Measurements from ENCODE around the gene HMCN1.
"Not testable (repeated sequence)": the region's sequence is repeated elsewhere in the genome, so short reads cannot be mapped to it uniquely, and the experiment has no call there.

Gene HMCN1

GRCh38 chr1:186102547-186103148, 368.5 kb downstream of the HMCN1 start:
- no peak for DNase-seq

DNA sequence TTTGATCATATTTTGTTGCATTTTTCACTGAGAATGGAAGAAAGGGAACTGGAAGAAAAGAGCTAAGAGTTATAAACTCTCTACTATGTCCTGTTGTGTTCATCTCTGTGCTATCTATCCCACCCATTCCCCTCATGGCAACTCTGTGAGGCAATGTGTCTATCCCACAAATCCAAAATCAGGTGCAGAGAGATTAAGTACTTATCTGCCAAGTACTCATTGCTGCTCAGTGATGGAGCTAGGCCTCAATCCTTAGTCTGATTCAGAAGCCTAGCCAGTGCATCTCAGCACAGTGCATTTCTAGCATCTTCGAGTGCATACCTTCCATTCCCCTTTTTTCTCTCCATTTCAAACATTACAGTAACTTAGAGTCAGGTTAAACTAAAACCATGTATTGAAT, 370.3 kb downstream of the HMCN1 start:
- DNase-seq = no peak

- DNase-seq = no peak
Measured at GRCh38 chr1:186112280-186112679, 378.1 kb downstream of the HMCN1 start.

DNA sequence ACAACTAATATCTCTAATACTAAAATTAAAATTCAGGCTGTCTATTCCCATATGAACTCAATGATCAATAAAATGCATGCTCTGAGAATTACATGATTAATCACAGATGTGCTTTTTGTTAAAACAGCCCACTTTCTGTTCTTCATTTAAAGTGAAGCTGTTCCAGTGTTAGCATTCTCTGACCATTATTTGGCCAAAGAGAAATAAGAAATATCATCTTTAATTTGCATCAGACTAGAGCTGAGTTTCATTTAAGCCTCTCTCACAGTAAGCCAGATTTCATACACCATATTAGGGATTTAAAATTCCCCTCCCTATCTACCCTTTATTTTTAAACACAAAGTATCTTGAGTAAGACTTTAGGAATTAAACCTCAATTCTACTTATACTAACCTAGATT, 379.3 kb downstream of the HMCN1 start:
- DNase-seq = no peak

- DNase-seq = no peak
Measured at GRCh38 chr1:186118724-186119123, 384.5 kb downstream of the HMCN1 start.

DNA sequence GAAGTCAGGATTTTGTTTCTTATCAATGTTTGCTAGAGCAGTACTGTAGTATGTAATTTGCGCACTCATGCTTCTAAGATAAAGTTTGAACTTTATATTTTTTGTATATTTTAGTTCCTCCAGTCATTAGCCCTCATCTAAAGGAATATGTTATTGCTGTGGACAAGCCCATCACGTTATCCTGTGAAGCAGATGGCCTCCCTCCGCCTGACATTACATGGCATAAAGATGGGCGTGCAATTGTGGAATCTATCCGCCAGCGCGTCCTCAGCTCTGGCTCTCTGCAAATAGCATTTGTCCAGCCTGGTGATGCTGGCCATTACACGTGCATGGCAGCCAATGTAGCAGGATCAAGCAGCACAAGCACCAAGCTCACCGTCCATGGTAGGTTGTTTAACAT, 388.6 kb downstream of the HMCN1 start:
- no peak for DNase-seq

DNA sequence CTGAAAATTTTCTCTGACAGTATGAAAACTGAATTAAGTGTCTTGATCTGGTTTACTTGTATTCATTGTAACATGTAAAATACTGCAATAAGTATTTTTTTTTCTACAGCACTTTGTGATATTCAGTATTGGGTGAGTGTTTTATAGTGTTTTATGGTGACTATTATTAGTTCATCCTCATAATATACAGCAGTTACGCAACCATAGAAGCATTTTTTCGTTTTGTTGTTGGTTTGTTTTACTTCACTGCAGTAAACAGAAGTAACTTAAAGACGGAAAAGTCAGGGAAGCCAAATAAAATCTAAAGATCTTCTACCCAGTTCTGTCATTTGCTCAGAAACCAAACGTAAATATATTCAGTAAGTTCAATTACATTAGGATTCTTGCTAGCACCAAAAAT, 390.8 kb downstream of the HMCN1 start:
- DNase-seq = no peak

DNA sequence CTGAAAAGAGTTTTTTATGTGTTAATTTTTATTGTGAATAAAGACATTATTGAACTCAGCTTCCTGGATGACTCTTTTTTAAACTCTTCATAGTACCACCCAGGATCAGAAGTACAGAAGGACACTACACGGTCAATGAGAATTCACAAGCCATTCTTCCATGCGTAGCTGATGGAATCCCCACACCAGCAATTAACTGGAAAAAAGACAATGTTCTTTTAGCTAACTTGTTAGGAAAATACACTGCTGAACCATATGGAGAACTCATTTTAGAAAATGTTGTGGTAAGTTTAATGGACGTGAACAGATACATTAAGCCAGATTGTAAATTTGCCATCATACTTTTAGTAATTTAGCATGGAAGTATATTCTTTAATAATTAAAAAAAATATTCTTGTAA, 391.3 kb downstream of the HMCN1 start:
- DNase-seq = no peak

DNA sequence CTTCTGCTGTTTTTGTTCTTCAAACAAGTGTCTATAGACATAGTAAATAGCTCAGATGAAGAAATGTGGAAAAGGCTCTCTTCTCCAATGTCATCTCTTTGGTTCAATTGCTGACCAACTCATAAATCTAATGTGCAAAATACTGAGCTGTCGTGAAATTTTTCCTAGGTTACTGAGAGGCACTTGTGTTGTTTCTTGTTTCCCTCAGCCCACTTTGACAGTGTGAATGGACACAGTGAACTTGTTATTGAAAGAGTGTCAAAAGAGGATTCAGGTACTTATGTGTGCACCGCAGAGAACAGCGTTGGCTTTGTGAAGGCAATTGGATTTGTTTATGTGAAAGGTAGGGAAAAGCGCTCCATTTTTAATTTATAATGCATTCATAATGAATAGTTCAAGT, 395.6 kb downstream of the HMCN1 start:
- no peak for DNase-seq

- no peak for DNase-seq
Measured at GRCh38 chr1:186139115-186139514, 404.9 kb downstream of the HMCN1 start.

- no peak for DNase-seq
Measured at GRCh38 chr1:186139701-186140100, 405.5 kb downstream of the HMCN1 start.

DNA sequence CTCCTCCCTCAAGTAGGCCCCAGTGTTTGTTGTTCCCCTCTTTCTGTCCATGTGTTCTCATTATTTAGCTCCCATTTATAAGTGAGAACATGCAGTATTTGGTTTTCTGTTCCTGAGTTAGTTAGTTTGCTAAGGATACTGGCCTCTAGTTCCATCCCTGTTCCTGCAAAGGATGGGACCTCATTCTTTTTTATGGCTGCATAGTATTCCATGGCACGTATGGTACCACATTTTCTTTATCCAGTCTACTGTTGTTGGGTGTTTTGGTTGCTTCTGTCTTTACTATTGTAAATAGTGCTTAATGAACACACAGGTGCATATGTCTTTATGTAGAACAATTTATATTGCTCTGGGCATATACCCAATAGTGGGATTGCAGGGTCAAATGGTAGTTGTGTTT, 408.0 kb downstream of the HMCN1 start:
- no peak for DNase-seq

DNA sequence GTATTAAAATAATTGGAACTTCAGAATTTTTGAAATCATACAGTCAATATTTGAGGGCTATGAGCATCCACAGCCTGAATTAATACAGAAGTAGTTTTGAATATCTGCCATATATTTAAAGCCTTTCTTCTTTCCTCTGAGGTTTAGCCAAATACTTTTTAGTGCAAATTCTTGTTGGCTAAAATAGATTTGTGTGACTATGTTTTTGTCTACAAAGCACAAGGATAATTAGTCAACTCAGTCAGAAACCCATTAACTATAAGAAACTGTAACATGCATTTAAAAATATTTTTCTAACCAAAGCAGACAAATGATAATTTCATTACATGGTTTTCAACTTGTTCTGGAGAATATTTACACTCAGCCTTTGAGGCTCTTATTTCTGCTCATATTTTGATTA, 408.7 kb downstream of the HMCN1 start:
- DNase-seq = no peak

DNA sequence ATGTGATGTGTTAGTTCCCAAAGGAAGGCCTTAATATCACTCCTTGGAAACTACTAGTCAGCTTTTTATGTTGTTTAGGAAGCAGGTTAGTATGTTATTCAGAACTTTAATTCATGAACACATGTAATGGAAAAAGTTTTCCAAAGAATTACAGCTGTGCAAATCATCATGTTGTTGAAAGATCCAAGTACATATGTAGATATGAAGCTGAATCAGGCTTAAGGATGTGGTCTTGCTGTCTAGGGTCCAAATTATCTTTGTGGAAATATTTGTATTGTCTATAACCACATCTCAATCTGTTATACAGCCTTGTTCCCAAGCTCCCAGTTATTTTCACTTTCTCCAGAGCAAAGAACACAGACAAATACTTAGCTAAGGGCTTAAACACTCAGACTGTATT, 409.3 kb downstream of the HMCN1 start:
- no peak for DNase-seq

DNA sequence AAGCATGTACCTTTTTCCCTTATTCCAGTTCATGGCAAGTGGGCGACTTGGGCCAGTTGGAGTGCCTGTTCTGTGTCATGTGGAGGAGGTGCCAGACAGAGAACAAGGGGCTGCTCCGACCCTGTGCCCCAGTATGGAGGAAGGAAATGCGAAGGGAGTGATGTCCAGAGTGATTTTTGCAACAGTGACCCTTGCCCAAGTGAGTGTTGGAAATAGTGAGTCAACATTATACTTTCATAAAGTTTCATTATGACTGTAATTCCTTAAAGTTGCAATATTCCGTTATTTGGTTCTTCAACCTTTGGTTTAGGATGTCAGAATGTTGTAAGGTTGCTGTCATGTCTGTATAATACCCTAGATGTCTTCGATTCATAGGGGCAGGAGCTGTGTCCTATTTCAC, 410.3 kb downstream of the HMCN1 start:
- DNase-seq = no peak

GRCh38 chr1:186146974-186147373, 412.8 kb downstream of the HMCN1 start:
- no peak for DNase-seq

DNA sequence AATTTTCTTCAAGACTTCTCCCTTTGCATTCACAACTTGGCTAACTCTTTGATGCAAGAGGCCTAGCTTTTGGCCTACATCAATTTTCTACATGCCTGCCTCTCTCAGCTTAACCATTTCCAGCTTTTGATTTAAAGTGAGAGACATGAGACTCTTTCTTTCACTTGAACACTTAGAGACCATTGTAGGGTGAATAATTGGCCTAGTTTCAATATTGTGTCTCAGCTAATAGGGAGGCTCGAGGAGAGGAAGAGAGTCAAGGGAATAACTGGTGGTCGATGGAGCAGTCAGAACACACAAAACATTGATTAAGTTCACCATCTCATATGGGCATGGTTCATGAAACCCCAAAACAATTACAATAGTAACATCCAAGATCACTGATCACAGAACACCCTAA, 415.4 kb downstream of the HMCN1 start:
- DNase-seq = no peak

DNA sequence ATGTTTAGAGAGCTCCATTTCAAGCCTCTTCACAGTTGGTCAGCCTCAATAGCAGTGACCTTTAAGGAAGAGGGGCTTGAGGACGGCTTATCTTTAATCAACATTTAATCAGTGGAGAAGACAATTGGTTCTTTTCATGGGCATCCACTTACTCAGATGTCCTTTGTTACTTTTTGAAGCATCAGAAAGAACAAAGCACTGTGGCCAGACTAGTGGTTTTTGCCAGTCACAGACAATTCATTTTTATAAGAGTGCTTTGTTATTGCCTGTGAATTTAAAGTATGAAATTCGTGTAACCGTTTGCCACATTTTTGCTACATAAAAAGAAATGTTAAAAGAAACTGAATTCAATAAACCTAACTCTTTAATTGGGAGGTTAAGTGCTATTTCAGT, 418.0 kb downstream of the HMCN1 start:
- no peak for DNase-seq

GRCh38 chr1:186152620-186153239, 418.5 kb downstream of the HMCN1 start:
- no peak for DNase-seq

DNA sequence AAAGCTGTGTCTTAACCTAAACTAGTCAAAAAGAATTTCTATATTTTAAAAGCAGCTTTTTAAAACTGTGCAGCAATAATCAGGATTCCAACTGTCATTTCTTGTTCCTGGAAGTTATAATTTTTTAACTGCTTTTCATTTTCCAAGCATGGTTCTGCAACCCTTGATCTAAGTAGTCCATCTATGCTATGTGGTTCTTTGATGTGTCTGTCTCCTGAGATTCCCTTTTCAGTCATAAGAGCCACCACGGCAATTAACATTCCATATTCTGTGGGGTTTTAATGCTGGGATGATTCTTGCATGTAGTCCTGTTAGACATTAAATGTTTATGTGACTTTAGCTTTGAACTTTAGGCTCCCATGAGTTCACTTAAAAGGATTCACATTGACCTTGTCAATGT, 420.5 kb downstream of the HMCN1 start:
- DNase-seq = no peak

GRCh38 chr1:186155594-186155993, 421.4 kb downstream of the HMCN1 start:
- no peak for DNase-seq

DNA sequence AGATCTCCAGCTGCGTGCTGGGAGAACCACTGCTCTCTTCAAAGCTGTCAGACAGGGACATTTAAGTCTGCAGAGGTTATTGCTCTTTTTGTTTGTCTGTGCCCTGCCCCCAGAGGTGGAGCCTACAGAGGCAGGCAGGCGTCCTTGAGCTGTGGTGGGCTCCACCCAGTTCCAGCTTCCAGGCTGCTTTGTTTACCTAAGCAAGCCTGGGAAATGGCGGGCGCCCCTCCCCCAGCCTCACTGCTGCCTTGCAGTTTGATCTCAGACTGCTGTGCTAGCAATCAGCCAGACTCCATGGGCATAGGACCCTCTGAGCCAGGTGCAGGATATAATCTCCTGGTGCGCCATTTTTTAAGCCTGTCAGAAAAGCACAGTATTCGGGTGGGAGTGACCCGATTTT, 428.7 kb downstream of the HMCN1 start:
- DNase-seq = not testable (repeated sequence)

- no peak for DNase-seq
Measured at GRCh38 chr1:186164773-186165172, 430.6 kb downstream of the HMCN1 start.

DNA sequence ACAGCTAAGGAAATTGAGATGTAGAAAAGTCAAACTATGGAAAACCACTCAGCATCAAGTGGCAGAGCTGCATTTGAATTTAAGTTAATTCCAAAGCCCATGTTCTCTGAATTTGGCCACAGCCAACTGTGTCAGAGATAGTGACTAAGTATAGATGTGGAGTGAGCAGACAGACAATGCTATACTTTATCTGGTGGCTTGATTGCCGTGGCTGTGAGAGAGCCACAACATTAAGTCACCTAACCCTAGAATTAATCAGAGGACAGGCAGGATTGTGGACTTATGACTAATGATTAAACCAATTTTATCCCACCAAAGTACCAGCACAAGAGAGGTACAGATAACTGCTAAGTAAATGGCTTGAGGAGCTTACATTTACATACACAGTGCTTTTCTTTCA, 431.1 kb downstream of the HMCN1 start:
- no peak for DNase-seq

DNA sequence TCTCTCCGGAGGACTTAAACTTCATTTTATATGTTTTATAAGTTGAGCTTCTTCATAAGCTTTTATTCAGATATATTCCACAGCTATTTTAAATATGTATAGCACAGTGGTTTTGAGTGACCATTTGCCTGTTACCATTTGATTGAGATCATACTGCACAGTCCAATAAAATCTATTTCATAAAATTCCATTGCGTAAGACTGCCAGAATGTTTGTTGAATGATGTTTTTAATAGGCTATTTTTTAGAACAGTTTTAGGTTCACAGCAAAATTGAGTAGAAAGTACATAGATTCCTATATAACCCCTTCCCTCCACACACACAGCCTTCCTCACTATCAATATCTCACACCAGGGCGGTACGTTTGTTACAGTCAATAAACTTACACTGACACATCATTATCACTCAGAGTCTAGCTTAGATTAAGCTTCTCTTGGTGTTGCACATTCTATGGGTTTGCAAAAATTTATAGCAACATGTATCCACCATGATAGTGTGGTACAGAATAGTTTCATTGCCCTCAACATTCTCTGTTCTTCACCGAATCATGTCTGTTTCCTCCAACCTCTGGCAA, 433.0 kb downstream of the HMCN1 start:
- no peak for DNase-seq

All from activated T-cell treated with anti-CD3 and anti-CD28 coated beads, Interleukin-2, amount 50 U/mL, for 48 hours (primary cell).